GM18526 (cell line): Measurements from ENCODE around the gene ARHGEF28.

Experiments
- POLR2A ChIP-seq: IDR thresholded peaks from 3 replicates; pipeline ENCODE4 v1.6.1; 2011; ENCODE audit not compliant: insufficient read length; ENCODE audit errors: extremely low read depth

Gene ARHGEF28

DNA sequence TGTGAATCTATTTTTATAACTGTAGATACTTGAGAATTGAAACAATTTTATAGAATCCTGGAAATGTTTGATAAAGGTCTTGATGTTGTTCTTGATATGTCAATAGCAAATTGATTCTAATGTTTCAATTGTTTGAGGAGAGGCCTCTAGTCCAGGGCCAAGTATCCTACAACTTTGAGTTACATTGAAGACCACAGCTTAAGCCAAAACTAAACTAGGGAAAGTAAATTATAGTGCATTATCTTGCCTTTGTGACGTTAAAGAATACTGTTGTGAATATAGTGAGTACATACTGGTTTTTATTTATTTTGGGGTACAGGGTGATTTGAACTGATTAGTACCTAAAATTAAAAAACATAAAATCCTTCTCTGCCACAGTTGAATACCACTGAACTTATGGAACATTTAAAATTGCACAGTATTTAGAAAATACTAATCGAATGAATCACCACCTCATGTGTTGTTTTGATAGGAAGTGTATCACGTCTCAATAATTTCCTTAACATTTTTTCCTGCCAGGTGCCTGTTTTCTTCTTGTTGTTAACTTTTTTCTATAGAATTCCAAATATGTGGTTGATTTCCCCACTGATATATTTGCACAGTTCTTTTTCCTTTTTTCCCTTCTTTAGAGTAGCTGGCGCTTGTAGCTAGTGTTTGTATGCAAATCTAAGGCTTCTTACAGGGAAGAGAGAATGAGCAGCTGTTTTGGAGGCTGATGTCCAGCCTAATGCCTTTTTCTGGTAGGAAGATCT, 12.5 kb downstream of the ARHGEF28 start:
- no peak for TF ChIP-seq POLR2A

- no peak for TF ChIP-seq POLR2A
These were observed 14.9 kb downstream of the ARHGEF28 start for GRCh38 chr5:73640861-73641320.

- TF ChIP-seq POLR2A, result no peak
These were observed 15.8 kb downstream of the ARHGEF28 start for GRCh38 chr5:73641811-73642210.

- TF ChIP-seq POLR2A, result no peak
These were observed 16.3 kb downstream of the ARHGEF28 start for GRCh38 chr5:73642344-73642743.

- no peak for TF ChIP-seq POLR2A
These were observed 18.5 kb downstream of the ARHGEF28 start for GRCh38 chr5:73644385-73644963.

- no peak for TF ChIP-seq POLR2A
These were observed 21.7 kb downstream of the ARHGEF28 start for GRCh38 chr5:73647721-73648120.

DNA sequence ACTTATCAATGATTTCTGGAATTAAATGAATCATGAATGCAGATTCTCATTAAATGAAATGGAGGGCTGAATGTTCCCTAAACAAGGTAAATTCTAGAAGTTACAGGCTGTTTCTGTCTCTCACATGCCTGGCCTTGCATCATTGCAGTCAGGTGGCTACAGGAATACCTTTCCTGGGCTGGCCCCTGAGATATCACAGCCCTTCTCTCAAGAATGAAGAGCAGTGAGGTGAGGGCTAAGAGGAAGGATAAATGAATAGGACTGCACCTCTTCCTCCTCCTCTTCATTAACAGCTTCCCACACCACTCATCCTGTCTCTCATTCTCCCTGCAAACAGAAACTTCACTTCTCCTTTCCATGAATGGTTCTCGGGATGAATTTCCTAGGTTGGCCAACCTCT, 22.5 kb downstream of the ARHGEF28 start:
- TF ChIP-seq POLR2A, result no peak

DNA sequence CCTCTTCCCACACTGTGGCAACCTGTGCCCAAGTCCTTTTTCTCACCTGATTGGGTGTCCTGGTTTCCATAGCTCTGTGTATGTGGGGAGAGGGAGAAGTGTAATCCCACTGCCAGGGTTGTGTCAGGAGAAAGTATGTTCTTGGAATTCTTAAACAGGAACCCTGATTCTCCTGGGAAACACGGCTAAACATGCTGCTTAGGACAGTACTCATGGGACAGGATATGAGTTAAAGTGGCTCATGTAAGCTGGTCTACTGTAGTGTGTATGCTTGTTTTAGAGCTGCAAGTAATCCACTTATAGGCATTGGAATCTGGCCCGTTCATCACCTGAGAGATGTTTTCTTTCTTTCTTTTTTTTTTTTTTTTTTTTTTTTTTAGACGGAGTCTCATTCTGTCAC, 23.9 kb downstream of the ARHGEF28 start:
- TF ChIP-seq POLR2A, result no peak

DNA sequence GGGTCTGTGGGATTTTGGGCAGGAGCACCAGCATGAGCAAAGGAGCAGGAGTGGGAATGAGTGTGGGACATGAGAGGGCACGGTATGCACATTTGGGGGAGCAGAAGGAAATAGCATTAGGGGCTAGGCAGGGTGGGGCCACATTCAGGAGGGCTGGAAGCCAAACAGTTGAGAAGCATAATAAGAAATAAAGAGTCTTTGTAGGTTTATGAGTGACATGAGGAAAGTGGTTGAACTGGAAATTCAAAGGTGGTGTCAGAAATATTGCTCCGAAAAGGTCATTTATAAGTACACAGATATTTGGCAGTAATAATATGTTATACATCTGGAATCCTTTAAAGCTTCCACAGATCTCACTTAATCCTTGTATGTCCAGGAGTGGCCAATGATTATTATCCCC, 26.4 kb downstream of the ARHGEF28 start:
- TF ChIP-seq POLR2A, result no peak

- TF ChIP-seq POLR2A, result no peak
These were observed 28.3 kb downstream of the ARHGEF28 start for GRCh38 chr5:73654171-73654811.

GRCh38 chr5:73654819-73655318, 28.9 kb downstream of the ARHGEF28 start:
- no peak for TF ChIP-seq POLR2A

DNA sequence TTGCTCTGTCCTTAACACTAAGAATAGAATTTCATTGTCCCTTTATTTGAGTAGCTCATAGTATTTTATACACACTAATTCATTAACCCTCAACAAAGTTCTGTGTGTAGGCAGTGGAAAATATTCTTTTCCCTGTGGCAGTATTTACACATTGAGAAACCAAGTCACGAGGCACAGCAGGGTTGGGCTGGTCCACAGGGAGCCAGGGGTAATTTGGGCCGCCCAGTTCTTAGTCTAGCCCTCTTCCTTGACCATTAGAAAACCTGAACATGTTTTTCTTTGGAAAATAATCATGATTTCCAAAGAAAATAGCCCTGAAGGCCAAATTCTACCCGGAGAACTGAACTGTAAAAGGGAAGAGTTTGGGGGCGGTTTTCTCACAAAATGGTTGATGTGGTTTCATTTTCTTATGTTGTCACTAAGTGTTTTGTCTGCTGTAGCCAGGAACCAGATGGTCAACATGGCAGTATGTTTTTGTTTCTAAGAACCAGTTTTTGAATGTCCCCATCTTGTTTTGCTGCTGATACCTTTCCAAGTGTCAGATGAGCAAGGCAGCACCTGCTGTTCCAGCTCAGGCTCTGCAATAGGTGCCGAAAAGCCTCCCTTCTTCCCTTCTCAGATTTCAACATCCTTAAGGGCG, 29.6 kb downstream of the ARHGEF28 start:
- TF ChIP-seq POLR2A, result no peak

DNA sequence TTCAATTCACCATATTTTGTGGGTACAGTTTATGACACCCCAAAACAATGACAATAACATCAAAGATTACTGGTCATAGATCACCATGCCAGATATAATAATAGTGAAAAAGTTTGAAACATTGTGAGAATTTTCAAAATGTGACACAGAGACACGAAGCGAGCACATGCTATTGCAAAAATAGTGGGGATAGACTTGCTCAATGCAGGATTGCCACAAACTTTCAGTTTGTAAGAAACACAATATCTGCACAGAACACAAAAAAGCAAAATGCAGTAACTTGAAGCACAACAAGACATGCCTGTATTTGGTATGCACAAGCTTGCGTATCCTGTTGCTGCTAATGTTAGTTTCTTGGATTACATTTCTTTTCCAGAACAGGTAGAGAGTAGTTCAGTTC, 35.8 kb downstream of the ARHGEF28 start:
- TF ChIP-seq POLR2A, result no peak

- TF ChIP-seq POLR2A, result no peak
These were observed 37.3 kb downstream of the ARHGEF28 start for GRCh38 chr5:73663161-73663859.

DNA sequence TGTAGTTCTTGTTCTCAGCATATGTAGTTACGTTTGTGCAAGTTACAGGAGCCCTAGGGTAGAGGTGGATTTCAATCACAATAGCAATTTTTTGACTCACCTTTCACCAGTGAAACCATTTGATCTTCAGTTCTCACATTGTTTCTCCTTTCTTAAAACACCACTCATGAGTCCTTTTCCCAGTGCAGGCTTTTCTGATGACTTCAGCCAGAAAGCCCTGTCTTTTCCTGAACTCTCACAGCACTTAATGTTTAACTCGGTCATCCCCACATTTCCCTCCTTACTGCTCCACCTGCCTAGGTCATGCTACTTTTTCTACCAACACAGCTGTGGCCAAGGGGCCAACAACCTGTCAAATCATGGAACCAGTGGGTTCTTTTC, 37.9 kb downstream of the ARHGEF28 start:
- TF ChIP-seq POLR2A, result no peak
